ENCODE data around the gene PITX1.
"Not testable (repeated sequence)": the region's sequence is repeated elsewhere in the genome, so short reads cannot be mapped to it uniquely, and the experiment has no call there.

PITX1 gene

DNA sequence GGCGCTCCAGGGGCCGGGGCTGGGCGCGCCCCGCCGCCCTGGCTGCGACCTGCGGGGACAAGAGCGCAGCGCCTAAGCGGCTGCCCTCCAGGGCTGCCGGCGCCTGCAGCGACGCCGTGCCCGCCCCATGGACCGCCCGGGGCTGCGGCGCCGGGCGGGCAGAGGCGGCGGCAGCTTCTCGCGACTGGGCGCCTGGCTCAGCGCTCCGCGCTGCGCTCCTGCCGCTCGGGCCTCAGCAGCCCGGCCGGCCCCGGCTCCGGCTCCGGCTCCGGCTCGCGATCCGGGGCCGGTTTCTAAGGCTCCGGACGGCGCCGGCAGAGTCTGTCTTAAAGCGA, at the start of gene PITX1:
TSS of gene PITX1 (minus strand) at position 328 of the 335 bp plus-strand sequence. CDS start 347 bp downstream, outside the sequence.
- no peak for DNase-seq

DNA sequence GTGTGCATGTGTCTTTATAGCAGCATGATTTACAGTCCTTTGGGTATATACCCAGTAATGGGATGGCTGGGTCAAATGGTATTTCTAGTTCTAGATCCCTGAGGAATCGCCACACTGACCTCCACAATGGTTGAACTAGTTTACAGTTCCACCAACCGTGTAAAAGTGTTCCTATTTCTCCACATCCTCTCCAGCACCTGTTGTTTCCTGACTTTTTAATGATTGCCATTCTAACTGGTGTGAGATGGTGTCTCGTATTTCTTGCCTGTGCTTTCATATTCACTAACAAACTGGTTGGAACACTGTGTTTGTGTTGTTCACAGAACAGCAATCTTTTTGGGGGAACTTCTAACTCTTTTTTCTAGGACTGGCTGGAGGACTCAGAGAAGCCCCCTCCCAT, 49.3 kb upstream of the PITX1 start:
- not testable (repeated sequence) for DNase-seq

GRCh38 chr5:135081240-135081639, 47.2 kb upstream of the PITX1 start:
- DNase-seq, result no peak

DNA sequence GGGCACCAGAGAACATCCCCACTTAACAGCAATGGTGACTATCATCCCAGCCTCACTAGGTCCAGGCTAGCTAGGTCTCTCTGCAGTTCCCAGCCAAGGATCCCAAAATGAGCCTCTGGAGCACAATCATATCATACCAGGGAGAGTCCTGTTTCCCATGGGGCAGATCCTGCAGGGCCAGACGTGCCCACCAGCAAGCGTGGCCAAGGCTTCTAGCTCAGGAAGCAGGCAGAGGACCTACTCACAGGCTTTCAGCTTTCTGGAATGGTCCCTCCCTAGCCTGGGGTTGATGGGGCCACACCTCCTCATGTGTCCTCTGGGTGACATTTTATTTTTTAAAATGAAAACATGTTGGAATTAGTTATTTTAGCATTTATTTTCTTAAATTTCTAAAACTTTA, 45.7 kb upstream of the PITX1 start:
- no peak for DNase-seq

DNA sequence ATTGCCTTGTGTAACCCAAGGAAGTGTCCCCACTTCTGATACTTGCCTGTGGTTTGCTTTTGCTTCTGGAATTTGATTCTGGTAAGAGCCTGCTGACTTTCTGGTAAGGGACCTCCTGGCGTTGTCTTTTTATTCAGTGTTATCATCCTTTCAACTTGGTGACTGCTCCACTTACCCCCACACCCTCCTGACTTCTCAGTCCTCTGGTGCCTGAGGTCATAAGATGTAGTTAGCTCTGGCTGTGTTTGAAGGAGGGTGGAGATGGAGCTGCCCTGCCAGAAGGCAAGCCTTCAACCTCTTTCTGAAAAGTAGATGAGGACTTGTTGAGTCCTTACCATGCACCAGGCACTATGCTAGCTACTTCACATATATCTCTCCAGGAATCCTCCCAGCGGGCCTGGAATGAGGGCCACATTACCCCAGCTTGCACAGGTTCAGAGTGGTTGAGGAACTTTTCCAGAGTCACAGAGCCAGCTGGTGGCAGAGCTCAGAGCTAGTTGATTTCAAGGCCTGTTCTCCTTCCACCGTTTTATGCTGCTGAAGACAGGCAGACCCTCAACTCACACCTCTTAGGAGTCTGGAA, 45.2 kb upstream of the PITX1 start:
- no peak for DNase-seq

DNA sequence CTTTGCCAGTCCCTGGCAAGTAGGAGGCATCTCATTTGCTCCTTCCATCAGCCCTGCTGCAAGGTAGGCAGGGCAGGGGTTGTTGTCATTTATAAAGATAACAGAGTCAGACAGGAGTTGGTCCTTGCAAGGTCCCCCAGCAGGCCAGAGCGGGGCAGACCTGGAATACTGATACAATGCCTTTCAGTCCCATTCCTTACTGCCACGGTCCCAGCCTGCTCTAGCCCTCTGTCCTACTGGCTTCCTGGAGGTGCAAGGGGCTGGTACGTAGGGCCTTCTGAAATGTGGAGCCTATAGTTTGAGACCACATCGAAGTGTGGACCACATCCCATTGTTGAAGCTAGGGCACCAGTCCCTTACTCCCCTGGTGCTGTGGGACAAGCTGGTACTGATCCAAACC, 42.8 kb upstream of the PITX1 start:
- no peak for DNase-seq

DNA sequence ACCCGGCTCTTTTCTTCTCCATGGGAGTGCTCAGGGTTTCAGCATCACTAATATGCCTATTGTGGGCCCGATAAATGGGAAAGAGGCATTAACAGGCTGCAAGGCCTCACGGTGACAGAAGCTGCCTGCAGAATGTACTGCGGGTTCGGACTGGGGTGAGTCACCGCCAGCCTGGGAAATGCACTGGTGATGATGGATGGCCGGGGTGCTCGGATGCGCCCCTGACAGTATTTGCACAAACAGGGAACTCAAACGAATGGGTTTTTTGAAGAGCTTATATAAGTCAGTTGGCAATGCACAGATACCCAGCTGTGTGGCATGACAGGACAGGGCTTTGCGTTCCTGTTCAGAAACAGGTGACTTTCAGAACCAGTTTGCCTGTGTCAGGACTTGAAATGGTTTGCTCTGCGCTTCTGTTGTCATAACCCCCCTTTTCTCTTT, 42.0 kb upstream of the PITX1 start:
- DNase-seq, result no peak

- no peak for DNase-seq
Observed at GRCh38 chr5:135075621-135076020, 41.6 kb upstream of the PITX1 start.

DNA sequence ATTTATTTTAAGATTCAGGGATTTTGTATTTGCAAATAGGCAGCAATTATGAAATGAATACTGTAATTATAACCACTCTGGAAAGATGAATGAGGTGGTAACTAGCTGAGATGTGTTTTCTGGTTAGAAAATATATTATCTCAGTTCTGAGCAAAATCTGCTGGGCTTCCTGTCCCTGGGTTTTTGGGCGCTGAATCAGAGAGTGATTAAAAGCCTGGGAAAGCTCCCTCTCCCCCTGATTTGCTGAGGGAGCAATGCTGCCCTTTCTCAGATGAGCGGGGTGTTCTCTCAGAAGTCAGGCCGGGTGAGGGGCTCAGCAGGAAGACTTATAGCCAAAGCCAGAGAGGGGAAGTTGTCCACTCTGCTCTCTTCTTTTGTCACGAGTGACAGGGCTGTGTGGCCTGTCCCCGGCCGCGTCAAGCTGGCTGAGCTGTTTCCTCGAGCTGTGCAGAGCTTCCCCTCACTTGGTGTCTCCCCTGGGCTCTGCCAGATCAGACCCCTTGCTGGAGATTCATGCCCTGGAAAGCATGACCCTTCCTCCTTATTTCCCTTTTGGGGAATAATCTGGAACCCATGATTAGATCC, 39.8 kb upstream of the PITX1 start:
- DNase-seq, result no peak

GRCh38 chr5:135072387-135073281, 38.6 kb upstream of the PITX1 start:
- DNase-seq, result no peak

GRCh38 chr5:135071311-135071710, 37.3 kb upstream of the PITX1 start:
- no peak for DNase-seq

DNA sequence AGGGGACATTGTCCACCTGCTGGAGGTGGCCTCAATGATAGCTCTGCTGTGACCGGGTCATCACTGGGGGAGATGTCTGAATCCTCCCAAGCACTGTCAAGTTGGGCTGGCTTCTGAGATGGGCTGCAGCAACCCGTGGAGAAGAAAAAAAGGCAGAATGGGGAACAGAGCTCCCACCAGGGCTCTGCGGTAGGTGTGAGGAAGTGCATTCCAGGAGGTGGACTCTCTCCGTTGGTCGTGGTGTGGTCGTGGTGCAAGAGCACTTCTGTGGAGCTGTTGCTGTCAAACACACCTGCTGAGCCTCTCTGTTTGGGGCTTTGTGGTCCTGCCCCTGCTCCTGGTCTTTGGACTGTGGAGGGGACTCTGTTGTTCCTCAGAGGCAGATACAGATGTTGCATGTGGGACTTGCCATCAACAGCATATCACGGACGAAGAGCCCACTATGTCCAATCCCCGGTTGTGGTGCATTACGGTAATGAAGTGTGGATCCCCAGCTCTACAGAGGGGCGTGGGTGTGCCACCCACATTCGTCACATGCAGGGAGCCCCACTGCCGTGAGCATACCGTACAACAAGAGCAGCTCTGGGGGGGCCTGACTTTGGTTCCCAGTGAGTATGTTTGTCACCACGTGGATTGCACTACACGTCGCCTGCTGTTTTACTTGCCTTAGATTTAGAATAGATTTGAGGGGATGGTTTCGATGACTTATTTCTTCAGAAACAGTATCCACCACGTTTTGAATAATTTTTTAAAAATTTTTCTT, 36.0 kb upstream of the PITX1 start:
- no peak for DNase-seq

- no peak for DNase-seq
Observed at GRCh38 chr5:135069016-135069770, 35.2 kb upstream of the PITX1 start.

GRCh38 chr5:135067587-135067986, 33.6 kb upstream of the PITX1 start:
- DNase-seq, result no peak

DNA sequence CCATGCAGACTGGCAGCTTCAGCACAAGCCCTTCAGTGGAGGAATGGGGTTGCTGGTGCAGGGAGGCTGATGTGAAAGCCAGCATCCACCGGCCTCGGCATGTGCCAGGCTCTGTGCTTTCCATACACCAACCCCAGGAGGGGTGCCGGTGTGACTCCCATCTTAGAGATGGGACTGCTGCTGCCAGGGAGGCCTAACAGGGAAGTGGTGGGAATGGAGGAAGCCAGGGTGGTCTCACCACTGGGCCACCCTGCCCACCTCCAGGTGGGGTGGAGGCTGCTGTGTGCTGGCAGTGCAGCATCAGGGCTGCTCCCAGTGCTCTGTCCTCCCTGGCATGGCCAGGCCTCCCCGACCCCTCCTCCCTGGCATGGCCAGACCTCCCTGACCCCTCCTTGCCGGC, 32.8 kb upstream of the PITX1 start:
- DNase-seq, result no peak

DNA sequence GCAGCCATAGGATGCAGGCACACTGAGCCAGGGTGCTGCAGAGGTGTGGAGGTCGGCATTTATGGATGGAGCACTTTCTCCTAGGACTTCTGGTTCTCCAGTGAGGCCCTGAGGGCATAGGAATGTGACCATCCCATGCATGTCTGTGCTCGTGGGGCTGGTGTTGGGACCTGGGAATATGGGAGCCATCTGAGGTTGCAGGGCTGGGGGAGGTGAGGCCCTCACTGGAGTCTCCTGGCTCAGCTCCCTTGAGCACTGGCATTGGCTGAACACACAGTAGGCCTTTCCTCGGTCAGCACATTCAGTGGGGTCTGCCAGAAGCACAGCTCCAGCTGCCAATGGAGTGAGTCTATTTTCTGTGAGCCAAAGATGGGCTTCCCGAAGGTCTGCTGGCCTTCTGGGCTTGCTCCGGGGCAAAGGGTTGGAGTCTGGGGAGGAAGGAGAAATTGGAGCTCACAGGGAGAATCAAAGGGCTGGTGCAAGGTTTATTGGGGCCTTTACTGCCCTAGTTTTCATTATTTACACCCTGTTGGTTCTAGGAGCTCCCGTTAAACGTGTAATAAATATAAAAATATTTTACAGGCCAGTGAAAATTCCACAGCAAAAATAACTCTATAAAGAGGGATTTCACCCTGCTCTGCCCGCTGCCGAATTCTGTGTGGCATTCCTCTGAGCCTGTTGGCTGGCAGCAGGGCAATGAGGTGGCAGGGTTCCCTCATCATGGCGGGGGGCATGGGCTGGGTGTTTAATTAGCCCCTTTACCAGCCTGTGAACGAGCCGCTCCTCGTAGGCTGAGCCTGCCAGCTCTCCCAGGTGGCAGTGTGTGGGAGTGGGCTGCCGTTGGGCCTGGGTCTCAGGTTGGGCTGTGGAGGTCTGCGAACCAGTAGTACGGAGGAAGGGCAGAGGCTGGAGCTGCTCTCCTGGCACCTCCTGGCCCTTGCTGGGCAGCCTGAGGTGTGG, 31.6 kb upstream of the PITX1 start:
- DNase-seq, result no peak

GRCh38 chr5:135064235-135064570, 30.2 kb upstream of the PITX1 start:
- no peak for DNase-seq

GRCh38 chr5:135063511-135064234, 29.6 kb upstream of the PITX1 start:
- no peak for DNase-seq

DNA sequence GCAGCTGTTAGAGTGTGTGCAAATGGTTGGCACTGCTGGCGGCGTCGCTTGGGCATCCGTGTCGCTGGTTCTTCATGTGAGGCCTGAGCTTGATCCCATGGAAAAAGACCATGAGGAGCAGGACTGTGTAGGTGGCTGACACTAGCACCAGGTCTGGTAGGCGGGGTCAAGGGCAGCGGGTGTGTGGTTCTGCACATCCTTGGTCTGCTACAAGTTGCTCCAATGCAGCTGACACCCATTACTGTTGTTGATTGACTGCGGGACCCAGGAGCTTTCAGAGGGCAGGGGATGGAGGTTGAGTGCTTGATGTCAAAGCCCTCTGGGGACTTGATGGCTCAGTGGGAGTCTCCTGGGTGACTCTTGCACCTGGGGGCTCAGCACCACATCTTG, 29.0 kb upstream of the PITX1 start:
- DNase-seq, result no peak

GRCh38 chr5:135062216-135063055, 28.4 kb upstream of the PITX1 start:
- DNase-seq, result no peak

Measured in activated T-cell treated with anti-CD3 and anti-CD28 coated beads, Interleukin-2, amount 50 U/mL, for 1 hour (primary cell).